ENCODE results near the gene CTCF.

CTCF gene

GRCh38 chr16:67651039-67651438 lies 88.7 kb downstream of the CTCF start:
- no peak for DNase-seq (ENCODE audit: low read depth, low spot score)

DNA sequence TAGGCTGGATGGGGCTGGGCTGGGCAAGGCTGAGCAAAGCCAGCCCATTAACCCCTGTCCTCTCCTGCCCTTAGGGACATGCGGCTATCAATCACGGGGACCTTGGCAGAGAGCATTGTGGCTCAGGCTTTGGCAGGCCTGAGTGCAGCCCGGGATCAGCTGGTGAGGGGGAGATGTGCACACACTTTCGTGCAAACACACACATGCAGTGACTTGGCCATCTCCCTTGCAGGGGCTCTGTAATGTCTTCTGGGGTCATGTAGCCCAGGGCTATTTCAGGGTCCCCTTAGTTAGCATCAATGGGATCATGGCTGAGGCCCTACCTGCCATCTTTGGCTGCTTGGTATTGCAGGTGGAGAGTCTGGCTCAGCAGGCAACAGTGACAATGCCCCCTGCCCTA lies 89.5 kb downstream of the CTCF start:
- no peak for DNase-seq (ENCODE audit: low read depth, low spot score)

DNA sequence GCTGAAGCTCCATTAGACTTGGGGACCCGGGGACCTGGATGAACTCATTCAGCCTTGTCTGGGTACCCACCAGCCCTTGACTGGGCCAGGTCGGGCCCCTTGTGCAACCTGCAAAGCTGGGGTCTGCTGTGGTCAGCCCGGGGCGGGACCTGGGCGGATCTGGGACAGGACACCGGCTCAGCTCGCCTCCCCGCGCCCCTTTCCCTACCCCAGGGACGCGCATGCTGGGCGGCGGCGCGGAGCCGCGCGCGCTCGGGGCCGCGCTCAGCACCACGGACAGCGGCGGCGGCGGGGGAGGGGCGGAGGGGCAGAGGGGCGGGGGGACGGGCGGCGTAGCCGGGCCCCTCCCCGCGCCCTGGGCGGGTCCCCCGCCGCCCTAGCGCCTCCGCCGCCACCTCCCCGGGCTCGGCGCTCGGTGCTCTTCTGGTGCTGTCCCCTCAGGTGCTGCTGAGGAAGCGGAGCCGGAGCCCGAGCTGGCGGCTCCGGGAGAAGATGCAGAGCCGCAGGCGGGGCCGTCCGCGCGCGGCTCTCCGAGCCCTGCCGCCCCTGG lies 90.3 kb downstream of the CTCF start:
- DNase-seq (ENCODE audit: low read depth, low spot score), result no peak

DNA sequence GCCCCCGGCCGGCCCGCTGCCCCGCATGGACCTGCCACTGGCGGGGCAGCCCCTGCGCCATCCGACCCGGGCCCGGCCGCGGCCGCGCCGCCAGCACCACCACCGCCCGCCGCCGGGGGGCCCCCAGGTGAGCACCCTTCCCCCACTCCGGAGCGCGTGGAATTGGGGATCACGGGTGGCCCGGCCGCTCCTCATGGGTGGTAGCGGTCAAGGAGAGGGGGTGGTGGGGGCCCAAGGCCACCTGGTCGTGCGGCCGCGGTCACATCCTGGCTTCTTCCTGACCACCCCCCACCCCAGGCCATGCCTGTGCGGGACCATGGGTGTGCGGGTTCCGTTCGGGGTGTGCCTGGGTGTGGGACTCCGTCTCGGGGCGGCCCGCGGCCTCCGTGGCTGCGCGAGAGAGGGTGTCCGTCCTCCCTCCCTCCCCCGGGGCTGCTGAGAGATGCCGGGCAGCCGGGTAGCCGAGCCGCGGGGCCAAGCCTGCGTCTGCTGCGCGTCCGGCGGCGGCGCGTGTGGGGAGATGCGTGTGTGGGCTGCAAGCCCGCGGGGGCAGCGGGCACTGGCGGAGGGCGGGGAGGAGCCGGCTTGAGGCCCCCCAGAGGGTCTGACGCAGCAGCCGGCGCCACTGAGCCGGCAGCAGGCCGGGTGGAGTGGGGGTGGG lies 90.9 kb downstream of the CTCF start:
- no peak for DNase-seq (ENCODE audit: low read depth, low spot score)

DNA sequence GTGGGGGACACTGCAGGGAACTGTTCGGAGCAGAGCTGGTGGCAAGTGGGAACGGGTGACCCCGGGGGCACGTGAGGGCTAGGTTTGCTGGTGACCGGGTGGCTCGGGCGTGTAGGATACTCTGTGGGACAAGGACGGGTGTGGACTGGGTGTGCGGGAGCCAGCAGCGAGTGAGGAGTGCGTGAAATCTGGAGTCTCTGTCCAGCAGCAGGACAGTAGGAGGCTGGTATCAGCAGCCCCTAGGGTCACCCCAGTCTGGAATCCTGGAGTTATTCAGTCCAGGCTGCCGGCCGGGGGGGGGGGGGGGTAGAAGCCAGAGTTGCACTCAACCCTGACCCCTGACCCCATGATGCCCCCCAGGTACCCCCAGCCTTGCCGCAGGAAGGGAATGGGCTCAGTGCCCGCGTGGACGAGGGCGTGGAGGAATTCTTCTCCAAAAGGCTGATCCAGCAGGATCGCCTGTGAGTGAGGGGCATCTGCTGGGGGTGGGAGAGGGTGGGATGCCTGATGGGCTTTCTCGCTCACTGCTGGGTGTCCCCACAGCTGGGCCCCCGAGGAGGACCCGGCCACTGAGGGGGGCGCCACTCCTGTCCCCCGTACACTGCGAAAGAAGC lies 91.6 kb downstream of the CTCF start:
- no peak for DNase-seq (ENCODE audit: low read depth, low spot score)

DNA sequence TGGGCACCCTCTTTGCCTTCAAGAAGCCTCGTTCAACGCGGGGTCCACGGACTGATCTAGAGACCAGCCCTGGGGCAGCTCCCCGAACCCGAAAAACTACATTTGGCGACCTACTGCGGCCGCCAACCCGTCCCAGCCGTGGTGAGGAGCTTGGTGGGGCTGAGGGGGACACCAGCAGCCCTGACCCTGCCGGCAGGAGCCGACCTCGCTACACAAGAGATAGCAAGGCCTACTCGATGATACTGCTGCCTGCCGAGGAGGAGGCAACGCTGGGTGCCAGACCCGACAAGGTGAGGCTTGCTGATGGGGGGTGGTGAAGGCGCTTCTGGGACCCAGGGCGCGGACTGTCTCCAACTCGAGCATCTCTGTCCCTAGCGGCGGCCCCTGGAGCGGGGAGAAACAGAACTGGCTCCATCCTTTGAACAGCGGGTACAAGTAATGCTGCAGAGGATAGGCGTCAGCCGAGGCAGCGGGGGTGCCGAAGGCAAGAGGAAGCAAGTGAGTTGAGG lies 92.1 kb downstream of the CTCF start:
- DNase-seq (ENCODE audit: low read depth, low spot score), result no peak

DNA sequence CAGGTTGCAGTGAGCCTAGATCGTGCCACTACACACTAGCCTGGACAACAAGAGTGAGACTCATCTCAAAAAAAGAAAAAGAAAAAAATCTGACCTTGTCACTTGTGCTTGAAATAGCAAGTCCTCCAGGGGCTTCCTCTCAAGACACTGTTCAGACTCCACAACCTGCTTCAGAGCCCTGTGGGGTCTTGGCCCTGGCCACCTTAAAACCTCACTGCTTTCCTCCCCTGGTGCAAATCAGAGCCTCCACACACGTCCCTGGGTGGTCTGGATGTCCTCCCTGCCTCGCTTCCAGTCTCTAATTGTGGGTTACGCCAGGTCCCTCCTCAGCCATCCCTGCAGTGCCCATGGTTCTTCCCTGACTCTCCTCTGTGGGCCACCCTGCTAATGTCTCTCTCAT lies 93.0 kb downstream of the CTCF start:
- no peak for DNase-seq (ENCODE audit: low read depth, low spot score)

- DNase-seq (ENCODE audit: low read depth, low spot score), result no peak
Observed at GRCh38 chr16:67656344-67657016, 94.2 kb downstream of the CTCF start.

- DNase-seq (ENCODE audit: low read depth, low spot score), result no peak
Observed at GRCh38 chr16:67657017-67657608, 94.8 kb downstream of the CTCF start.

DNA sequence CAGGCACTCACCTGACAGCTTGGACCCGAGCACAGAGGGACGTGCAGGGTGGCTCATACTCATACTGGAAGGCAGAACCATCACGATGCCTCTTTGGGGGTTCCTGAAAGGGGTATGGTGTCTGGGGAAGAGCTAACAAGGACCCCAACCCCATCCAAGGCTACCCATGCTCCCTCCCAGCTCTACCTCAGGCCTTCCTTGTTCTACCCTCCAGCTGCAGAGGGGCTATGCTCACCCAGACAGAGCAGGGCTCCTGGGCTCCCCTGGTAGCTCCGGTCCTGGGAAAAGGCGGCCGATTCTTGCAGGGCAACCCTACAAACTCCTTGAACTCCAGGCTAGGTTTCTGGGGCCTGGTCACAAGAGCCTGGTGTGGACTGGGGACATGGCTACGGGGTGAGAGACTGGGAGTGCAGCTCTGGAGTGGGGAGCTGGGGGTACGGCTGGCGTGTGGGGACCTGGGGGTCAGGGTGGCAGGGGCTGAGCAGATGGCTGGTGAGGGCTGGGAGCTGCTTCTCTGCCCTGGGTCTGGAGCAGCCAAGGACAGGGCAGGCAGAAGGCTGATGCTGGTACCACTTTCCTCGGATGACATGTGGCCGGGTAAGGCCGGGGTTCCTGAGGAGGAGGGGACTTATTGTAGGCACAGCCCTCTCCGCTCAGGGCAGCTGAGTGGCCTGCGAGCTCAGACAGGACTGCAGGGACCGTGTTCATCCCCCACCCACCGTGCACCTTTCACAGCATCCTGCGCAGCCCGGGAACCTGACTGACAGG lies 95.6 kb downstream of the CTCF start:
- no peak for DNase-seq (ENCODE audit: low read depth, low spot score)

GRCh38 chr16:67658849-67659674 lies 96.7 kb downstream of the CTCF start:
- no peak for DNase-seq (ENCODE audit: low read depth, low spot score)

GRCh38 chr16:67659675-67660563 lies 97.6 kb downstream of the CTCF start, which contains the start of gene ACD:
ACD (minus strand) TSS chr16:67660260; CDS start chr16:67660220, 40 bp downstream.
- DNase-seq (ENCODE audit: low read depth, low spot score), result peak; percentile 73

DNA sequence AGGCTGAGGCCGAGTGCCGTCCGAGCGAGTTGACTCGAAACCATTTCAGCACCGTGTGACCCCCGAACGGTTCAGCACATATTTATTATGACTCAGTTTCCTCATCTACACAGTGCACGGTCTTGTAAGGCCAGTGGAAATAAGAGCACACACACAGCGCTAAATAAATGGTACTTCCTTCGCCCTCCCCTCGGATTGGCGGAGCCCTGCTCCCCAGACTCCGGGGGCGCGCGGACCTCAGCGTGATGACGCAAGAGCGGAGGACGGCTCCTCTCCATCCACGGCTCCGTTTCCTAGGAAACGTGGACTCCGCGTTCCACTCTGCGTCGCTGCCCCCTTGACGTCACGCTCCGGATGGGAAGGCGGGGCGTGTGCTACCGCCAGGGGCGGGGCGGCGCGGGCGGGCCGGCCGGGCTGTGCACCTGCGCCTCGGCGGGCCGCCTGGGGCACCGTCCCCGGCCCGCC lies 98.3 kb downstream of the CTCF start, which contains the start of gene PARD6A:
Gene PARD6A (plus strand): TSS at position 397 of the 465 bp plus-strand sequence. CDS start 79 bp downstream, outside the sequence.
- peak; percentile 84 for DNase-seq (ENCODE audit: low read depth, low spot score)

GRCh38 chr16:67661101-67661761 lies 98.9 kb downstream of the CTCF start:
- no peak for DNase-seq (ENCODE audit: low read depth, low spot score)

- DNase-seq (ENCODE audit: low read depth, low spot score), result no peak
Observed at GRCh38 chr16:67661886-67662652, 99.7 kb downstream of the CTCF start.

DNA sequence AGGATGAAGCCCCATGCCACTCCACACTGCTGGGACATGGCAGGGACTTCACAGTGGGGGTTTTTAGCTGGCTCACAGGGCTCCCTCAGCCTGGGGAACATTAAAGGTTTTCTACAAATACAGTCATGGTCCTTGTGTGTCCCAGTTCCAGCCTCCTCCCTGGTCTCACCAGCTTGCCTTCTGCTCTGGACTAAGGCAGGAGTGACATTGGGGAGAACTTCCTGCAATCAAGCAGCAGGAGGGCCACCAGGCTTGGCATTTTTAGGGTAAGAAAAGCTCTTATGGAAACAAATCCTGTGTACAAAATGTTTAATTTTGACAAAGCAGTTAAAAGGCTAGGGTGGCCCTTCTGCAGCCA lies 100.3 kb downstream of the CTCF start:
- no peak for DNase-seq (ENCODE audit: low read depth, low spot score)

DNA sequence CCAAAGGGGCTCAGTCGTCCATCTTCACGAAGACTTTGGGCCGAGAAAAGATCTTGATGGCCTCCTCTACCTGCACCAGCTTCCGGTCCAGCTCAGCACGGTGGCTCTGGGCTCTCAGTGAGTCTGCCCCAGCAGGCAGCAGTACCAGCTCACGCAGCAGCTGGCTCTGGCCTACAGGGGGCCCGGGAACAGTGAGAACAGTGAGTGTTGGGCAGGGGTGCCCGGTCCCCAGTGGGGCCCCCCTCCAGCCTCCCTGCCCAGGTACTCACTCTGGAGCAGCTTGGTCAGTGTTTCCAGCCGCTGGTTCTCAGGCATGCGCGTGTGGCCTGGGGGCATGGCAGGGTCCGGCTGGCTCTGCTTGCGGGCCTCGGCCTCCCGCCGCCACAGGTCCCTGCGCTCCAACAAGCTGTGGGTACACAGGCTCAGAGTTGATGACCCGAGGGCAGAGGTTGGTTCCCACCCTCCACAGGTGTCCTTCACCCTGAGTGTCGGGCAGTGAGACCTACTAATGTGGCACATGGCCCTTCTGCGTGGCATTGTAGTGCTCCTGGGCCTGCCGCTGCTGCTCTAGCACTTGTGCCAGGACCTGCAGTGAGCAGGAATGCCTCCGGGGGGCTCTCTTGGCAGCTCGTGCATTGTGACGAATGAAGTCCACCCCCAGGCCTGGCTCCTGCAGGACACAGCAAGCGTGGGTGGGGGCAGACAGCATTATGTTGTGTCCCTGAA lies 101.0 kb downstream of the CTCF start:
- DNase-seq (ENCODE audit: low read depth, low spot score), result no peak
